Karpas-422 (cell line): Measurements from ENCODE around the gene SYCP2L. TPM values are rescaled to one million over a fixed set of nuclear protein-coding genes. Genes with fewer than 3 reads are reported as not detected.
"Not testable (repeated sequence)": the region's sequence is repeated elsewhere in the genome, so short reads cannot be mapped to it uniquely, and the experiment has no call there.

ENCODE experiments used
- DNase-seq: peaks from one replicate; pipeline ENCODE4 v3.0.0-alpha.2; 2015
- H2AFZ ChIP-seq: fragments of 200-600 bp; sonication (generic); 2 replicates; pipeline ENCODE4 v1.6.1; 2014; ENCODE audit warnings: antibody characterized with exemption, low read length, mixed read lengths
- H3K27ac ChIP-seq: fragments of 200-600 bp; sonication (generic); 2 replicates; pipeline ENCODE4 v1.5.1; 2014; ENCODE audit warnings: mild to moderate bottlenecking, low read length, moderate library complexity
- H3K27me3 ChIP-seq: fragments of 200-600 bp; sonication (generic); 2 replicates; pipeline ENCODE4 v1.6.1; 2014; ENCODE audit warnings: low read length, mixed read lengths
- H3K36me3 ChIP-seq: fragments of 200-600 bp; sonication (generic); 2 replicates; pipeline ENCODE4 v1.6.1; 2014; ENCODE audit warnings: low read length, mixed read lengths; ENCODE audit not compliant: insufficient read depth
- H3K4me1 ChIP-seq: fragments of 200-600 bp; sonication (generic); 2 replicates; pipeline ENCODE4 v1.6.1; 2014; ENCODE audit warnings: mild to moderate bottlenecking, low read length, mixed read lengths
- H3K4me2 ChIP-seq: fragments of 200-600 bp; sonication (generic); 2 replicates; pipeline ENCODE4 v1.6.1; 2014; ENCODE audit warnings: low read length, low read depth, mild to moderate bottlenecking; ENCODE audit not compliant: poor library complexity, severe bottlenecking
- H3K4me3 ChIP-seq: fragments of 200-600 bp; sonication (generic); 2 replicates; pipeline ENCODE4 v1.5.1; 2014; ENCODE audit warnings: mild to moderate bottlenecking, antibody characterized with exemption, low read length, mixed read lengths
- H3K79me2 ChIP-seq: fragments of 200-600 bp; sonication (generic); 2 replicates; pipeline ENCODE4 v1.6.1; 2014; ENCODE audit warnings: mild to moderate bottlenecking, low read length, mixed read lengths
- H3K9ac ChIP-seq: fragments of 200-600 bp; sonication (generic); 2 replicates; pipeline ENCODE4 v1.6.0; 2014; ENCODE audit warnings: low read length
- H3K9me2 ChIP-seq: fragments of 200-600 bp; sonication (generic), shearing (Covaris generic); replicated peaks from 2 replicates; pipeline ENCODE4 v1.6.0; 2014; ENCODE audit warnings: mild to moderate bottlenecking, low read length, moderate library complexity; ENCODE audit not compliant: insufficient read depth
- H3K9me3 ChIP-seq: fragments of 300-700, 200-600 bp; sonication (generic); 2 replicates; pipeline ENCODE4 v1.6.1; 2014; ENCODE audit warnings: low read length, mixed read lengths
- H4K20me1 ChIP-seq: fragments of 200-600 bp; sonication (generic); 2 replicates; pipeline ENCODE4 v1.6.1; 2014; ENCODE audit warnings: mild to moderate bottlenecking, antibody characterized with exemption, low read length, low read depth; ENCODE audit not compliant: insufficient read depth
- total RNA-seq: library from RNA; depleted of rRNA; stranded (reverse); fragments of >200 nt; shearing (Covaris generic); gene quantifications from 2 replicates; pipeline ENCODE4 v1.2.3, GENCODE V29; 2014; ENCODE audit warnings: low replicate concordance

SYCP2L gene
- total RNA-seq, 1 experiment from 2014 or later = not detected

DNA sequence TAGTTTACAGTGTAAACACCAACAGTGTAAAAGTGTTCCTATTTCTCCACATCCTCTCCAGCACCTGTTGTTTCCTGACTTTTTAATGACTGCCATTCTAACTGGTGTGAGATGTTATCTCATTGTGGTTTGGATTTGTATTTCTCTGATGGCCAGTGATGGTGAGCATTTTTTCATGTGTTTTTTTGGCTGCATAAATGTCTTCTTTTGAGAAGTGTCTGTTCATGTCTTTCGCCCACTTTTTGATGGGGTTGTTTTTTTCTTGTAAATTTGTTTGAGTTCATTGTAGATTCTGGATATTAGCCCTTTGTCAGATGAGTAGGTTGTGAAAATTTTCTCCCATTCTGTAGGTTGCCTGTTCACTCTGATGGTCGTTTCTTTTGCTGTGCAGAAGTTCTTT, 98.1 kb downstream of the SYCP2L start:
- not testable (repeated sequence) for H3K27me3 ChIP-seq, H3K4me1 ChIP-seq, H3K4me2 ChIP-seq, H3K4me3 ChIP-seq, DNase-seq, H3K9ac ChIP-seq, H3K9me2 ChIP-seq, H3K27ac ChIP-seq, H4K20me1 ChIP-seq, H3K36me3 ChIP-seq, H3K79me2 ChIP-seq, H3K9me3 ChIP-seq, H2AFZ ChIP-seq

DNA sequence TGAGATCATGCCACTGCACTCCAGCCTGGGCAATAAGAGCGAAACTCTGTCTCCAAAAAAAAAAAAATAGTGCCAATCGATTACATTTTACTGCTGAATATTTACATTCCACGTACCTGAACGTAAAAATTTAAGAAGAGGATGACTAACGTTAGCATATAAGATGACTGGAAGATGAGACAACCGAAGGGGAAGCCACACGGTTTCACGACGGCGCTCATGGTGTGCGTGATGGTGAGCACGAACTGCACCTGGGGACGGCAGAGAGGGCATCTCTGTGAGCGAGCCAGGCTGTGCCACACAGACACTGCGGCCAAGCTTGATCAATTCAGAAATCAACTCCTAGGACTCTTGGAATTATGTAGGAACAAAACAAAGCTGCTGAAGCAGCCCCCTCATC, 102.7 kb downstream of the SYCP2L start:
- Histone ChIP-seq H3K4me3 (no peak overlapping the region), H3K9ac (no peak overlapping the region), H3K36me3 (no peaks in the 10 kb centered on the region), H3K79me2 (no peaks in the 10 kb centered on the region), H3K27ac (no peak overlapping the region), H3K4me1 (no peaks in the 10 kb centered on the region), H4K20me1 (no peaks in the 10 kb centered on the region), H2AFZ (no peak overlapping the region), H3K27me3 (no peaks in the 10 kb centered on the region), H3K4me2 (no peak overlapping the region), H3K9me2 (no peaks in the 10 kb centered on the region), H3K9me3 (no peaks in the 10 kb centered on the region)
- DNase-seq = no peak

DNA sequence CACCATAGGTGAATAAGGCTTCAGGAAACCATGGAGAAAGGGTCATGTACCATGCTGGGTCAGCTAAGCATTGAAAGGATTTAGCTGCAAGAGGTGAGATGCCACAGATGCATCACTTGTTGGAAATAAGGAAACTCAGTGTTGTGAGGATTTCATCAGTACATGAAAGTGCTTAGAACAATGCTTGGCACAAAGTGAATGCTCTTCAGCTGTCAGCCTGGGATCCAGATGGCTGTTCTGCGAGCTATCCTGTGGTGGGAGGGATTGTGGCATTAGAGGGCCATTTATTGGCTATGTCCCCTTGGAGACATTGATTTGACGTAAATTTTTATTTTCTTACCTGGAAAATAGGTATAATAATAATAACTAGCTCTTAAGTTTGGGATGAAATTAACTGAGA, 104.3 kb downstream of the SYCP2L start:
- H3K27ac ChIP-seq = no peak overlapping the region
- H3K9me2 ChIP-seq = no peaks in the 10 kb centered on the region
- H2AFZ ChIP-seq = no peak overlapping the region
- H3K79me2 ChIP-seq = no peaks in the 10 kb centered on the region
- no peaks in the 10 kb centered on the region for H3K27me3 ChIP-seq
- H3K36me3 ChIP-seq = no peaks in the 10 kb centered on the region
- no peaks in the 10 kb centered on the region for H3K9me3 ChIP-seq
- no peak overlapping the region for H3K4me2 ChIP-seq
- H3K4me1 ChIP-seq = no peaks in the 10 kb centered on the region
- no peak overlapping the region for H3K9ac ChIP-seq
- H4K20me1 ChIP-seq = no peaks in the 10 kb centered on the region
- no peak for DNase-seq
- no peak overlapping the region for H3K4me3 ChIP-seq

DNA sequence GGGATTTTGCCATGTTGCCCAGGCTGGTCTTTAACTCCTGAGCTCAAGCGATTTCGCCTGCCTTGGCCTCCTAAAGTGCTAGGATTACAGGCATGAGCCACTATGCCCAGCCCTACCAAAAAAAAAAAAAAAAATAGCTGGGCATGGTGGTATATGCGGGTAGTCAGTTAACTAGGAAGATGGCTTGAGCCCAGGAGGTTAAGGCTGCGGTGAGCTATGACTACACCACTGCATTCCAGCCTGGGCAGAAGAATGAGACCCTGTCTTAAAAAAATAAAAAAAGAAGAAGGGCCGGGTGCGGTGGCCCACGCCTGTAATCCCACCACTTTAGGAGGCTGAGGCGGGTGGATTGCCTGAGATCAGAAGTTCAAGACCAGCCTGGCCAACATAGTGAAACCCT, 107.0 kb downstream of the SYCP2L start:
- Histone ChIP-seq H3K9me2 (no peaks in the 10 kb centered on the region), H3K4me1 (no peaks in the 10 kb centered on the region), H3K36me3 (no peaks in the 10 kb centered on the region), H2AFZ (no peak overlapping the region), H3K4me3 (no peak overlapping the region), H3K27me3 (no peaks in the 10 kb centered on the region), H3K4me2 (no peak overlapping the region), H3K27ac (no peak overlapping the region), H4K20me1 (no peaks in the 10 kb centered on the region), H3K79me2 (no peaks in the 10 kb centered on the region), H3K9ac (no peak overlapping the region), H3K9me3 (no peaks in the 10 kb centered on the region)
- no peak for DNase-seq

DNA sequence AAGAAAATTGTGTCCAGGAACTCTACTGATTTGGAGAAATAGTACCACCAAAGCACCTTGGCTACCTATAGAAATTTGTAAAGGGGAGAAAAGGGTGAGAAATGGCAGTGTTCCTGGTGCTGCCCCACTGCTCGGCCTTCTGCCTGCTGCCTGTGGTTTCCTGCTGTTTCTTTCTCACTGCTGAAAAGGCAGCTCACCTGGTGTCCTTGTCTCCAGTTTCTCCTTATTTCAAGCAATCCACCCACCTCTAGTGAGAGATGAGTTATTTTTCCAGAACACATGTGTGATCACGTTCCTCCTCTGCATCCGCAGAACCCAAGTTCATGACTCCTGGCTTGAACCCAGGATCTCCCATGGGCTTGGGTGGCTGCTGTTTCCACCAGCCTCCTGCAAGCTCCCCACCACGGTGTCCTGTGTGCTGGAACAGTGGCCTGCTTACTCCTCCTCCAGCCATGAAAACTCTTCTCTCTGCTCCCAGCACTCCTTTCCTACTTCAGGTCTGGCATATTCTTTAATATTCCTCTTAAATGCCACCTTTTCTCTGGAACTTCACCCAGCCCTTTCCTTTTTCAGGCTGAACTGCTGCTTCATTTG, 108.4 kb downstream of the SYCP2L start:
- Histone ChIP-seq H3K4me2 (no peak overlapping the region), H3K4me3 (no peak overlapping the region), H3K9me2 (no peaks in the 10 kb centered on the region), H3K4me1 (no peaks in the 10 kb centered on the region), H3K27me3 (no peaks in the 10 kb centered on the region), H3K9ac (no peak overlapping the region), H4K20me1 (no peaks in the 10 kb centered on the region), H2AFZ (no peak overlapping the region), H3K9me3 (no peaks in the 10 kb centered on the region), H3K79me2 (no peaks in the 10 kb centered on the region), H3K27ac (no peak overlapping the region), H3K36me3 (no peaks in the 10 kb centered on the region)
- DNase-seq = no peak

DNA sequence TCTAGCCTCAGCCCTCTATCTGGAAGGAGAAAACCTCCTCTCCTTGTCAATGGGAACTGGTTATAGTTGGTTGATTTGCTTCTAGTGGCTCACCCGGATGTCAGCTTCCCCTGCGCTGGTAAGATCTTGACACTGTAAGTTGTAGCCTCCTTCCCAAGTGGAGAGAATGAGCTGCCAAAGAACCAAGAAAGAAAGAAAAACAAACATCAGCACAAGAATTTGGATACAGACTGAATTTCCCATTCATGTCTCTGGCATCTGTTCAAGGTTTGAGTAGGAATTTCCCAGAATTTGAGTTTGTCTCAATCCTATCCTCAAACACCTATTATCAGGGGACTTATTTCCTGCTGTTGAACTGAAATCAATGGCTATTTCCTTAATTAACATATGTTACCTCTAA, 113.1 kb downstream of the SYCP2L start:
- no peaks in the 10 kb centered on the region for H3K79me2 ChIP-seq
- no peak overlapping the region for H3K27ac ChIP-seq
- no peaks in the 10 kb centered on the region for H3K36me3 ChIP-seq
- no peaks in the 10 kb centered on the region for H3K9me2 ChIP-seq
- no peak overlapping the region for H3K4me2 ChIP-seq
- no peaks in the 10 kb centered on the region for H3K4me1 ChIP-seq
- no peak overlapping the region for H2AFZ ChIP-seq
- no peaks in the 10 kb centered on the region for H3K9me3 ChIP-seq
- H4K20me1 ChIP-seq = no peaks in the 10 kb centered on the region
- H3K27me3 ChIP-seq = no peaks in the 10 kb centered on the region
- DNase-seq = no peak
- H3K4me3 ChIP-seq = no peak overlapping the region
- no peak overlapping the region for H3K9ac ChIP-seq

DNA sequence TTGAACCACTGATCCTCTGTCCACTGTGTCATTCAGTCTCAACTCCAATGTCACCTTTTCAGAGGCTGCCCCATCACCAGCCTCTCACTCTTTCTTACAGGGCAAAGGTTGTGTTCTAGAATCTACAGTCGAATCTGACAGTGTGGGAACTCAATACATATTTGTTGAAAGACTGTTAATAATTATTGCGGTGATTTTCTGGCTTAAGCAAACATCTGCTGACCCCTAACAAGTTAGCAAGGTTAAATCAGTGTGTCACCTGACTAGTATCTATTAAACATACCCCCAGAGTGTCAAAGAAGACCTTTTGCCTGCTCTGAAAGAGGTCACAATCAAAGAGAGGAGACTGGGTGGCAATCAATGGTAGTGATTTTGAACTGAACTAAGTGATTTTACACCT, 115.3 kb downstream of the SYCP2L start:
- Histone ChIP-seq H4K20me1 (no peaks in the 10 kb centered on the region), H3K79me2 (no peaks in the 10 kb centered on the region), H3K4me1 (no peaks in the 10 kb centered on the region), H3K4me2 (no peak overlapping the region), H3K9me3 (no peaks in the 10 kb centered on the region), H3K9ac (no peak overlapping the region), H3K36me3 (no peaks in the 10 kb centered on the region), H3K27me3 (no peaks in the 10 kb centered on the region), H2AFZ (no peak overlapping the region), H3K4me3 (no peak overlapping the region), H3K9me2 (no peaks in the 10 kb centered on the region), H3K27ac (no peak overlapping the region)
- DNase-seq = no peak

DNA sequence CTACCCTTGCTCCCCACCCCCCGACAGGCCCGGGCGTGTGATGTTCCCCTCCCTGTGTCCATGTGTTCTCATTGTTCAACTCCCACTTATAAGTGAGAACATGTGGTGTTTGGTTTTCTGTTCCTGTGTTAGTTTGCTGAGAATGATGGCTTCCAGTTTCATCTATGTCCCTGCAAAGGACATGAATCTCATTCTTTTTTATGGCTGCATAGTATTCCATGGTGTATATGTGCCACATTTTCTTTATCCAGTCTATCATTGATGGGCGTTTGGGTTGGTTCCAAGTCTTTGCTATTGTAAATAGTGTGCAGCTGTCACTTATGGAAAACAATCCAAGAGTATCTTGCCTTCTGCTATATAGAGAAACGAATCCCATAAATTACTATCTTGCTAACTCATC, 116.4 kb downstream of the SYCP2L start:
- not testable (repeated sequence) for H3K4me1 ChIP-seq, DNase-seq, H3K36me3 ChIP-seq, H3K9me2 ChIP-seq, H3K4me3 ChIP-seq, H3K9ac ChIP-seq, H3K9me3 ChIP-seq, H3K4me2 ChIP-seq, H4K20me1 ChIP-seq, H2AFZ ChIP-seq, H3K27ac ChIP-seq, H3K27me3 ChIP-seq, H3K79me2 ChIP-seq

DNA sequence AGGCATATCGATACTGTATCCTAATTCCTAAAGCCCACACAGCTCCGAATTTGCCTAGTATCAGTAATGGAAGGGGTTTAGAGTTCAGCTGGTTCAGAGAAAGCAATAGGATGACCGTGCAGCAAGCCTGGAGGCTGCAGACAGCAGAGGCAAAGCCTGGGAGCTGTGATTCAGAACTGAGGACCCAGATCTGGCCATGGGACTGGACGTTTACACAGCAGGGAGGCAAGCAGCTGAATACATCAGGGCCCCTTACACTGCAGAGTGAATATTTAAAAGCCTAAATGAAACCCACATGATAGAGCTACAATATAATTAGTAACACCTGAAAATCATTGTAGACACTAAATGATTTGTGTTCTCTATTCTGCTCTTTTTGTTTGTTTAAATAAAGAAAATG, 119.2 kb downstream of the SYCP2L start:
- H3K27me3 ChIP-seq = no peaks in the 10 kb centered on the region
- H3K36me3 ChIP-seq = no peaks in the 10 kb centered on the region
- no peaks in the 10 kb centered on the region for H3K79me2 ChIP-seq
- no peak overlapping the region for H2AFZ ChIP-seq
- no peaks in the 10 kb centered on the region for H3K4me1 ChIP-seq
- no peaks in the 10 kb centered on the region for H3K9me2 ChIP-seq
- H3K9ac ChIP-seq = no peak overlapping the region
- no peaks in the 10 kb centered on the region for H4K20me1 ChIP-seq
- H3K9me3 ChIP-seq = no peaks in the 10 kb centered on the region
- no peak overlapping the region for H3K4me3 ChIP-seq
- H3K4me2 ChIP-seq = no peak overlapping the region
- H3K27ac ChIP-seq = no peak overlapping the region
- DNase-seq = no peak
